ENCODE results near the gene SANBR. TPM values are rescaled to one million over a fixed set of nuclear protein-coding genes. Genes with fewer than 3 reads are reported as not detected.

SANBR gene
- total and polyA plus RNA-seq, 2 of the 13 experiments (the other 11 are each of a cell fraction or from before 2014, with no cell fraction given): 9.8 to 20.9 TPM

GRCh38 chr2:61021228-61021660 lies 44.4 kb upstream of the SANBR start:
- ChIA-PET POLR2A (interaction anchor here (1.0 to 2.1 kb wide), 5 partner anchors 12 to 155 kb away, joined by 3 to 7 read pairs (median 4); partner anchors contain the start of gene SANBR), CTCF (ENCODE audit: low intra/inter-chr PET ratio, low total read pairs) (no interaction called here)
- ATAC-seq (no peak), DNase-seq (ENCODE audit: low spot score) (peak; percentile 51), FAIRE-seq (no peak)
- H3K9me3 ChIP-seq (ENCODE audit: low read length): 0 out of 2 replicates have a peak, but pooled peaks cover 3% of the 10 kb centered on the region
- intact Hi-C loops (cut with micrococcal nuclease; ENCODE audit: unreplicated experiment): no loop called here
- WGBS (ENCODE audit: low lambda C conversion rate): 69% methylated on average over 6 of the region's 6 CpGs
- H3K4me3 ChIP-seq (replicated peaks in 1 of 3; ENCODE audit: insufficient read depth in 1 of 3, low read depth in 2 of 3, low read length in 3 of 3): peak overlapping the region in 1 of 3 experiments; percentile 21; a peak in 1 of 6 replicates
- peak overlapping the region; percentile 51 for H3K4me2 ChIP-seq (ENCODE audit: low read depth, low read length)
- H4K20me1 ChIP-seq (ENCODE audit: insufficient read depth, low read length): no peaks in the 10 kb centered on the region; the same call in 1 of the 2 replicates
- in situ Hi-C loops (cut with HindIII; ENCODE audit: extremely low pct_ligation_motif_present, low pct_unique_long_range_greater_than_20kb): no loop called here
- H3K79me2 ChIP-seq (ENCODE audit: insufficient read depth, low read length): peaks cover 90% of the 10 kb centered on the region
- peak overlapping the region; percentile 22 for H3K27ac ChIP-seq (ENCODE audit: extremely low read length, insufficient read depth, low read length)
- H2AFZ ChIP-seq (ENCODE audit: low read length): no peak overlapping the region
- H3K36me3 ChIP-seq (replicated peaks in 1 of 2; ENCODE audit: control insufficient read depth in 1 of 2, insufficient read depth in 2 of 2, low read length in 2 of 2): peaks cover 7 to 27% of the 10 kb centered on the region in 2 experiments; a peak in 3 of 5 replicates
- H3K4me1 ChIP-seq (ENCODE audit: insufficient read depth, low read length): peaks cover 48% of the 10 kb centered on the region
- no peak overlapping the region for H3K9ac ChIP-seq (ENCODE audit: insufficient read depth, low read depth, low read length)
- H3K27me3 ChIP-seq (ENCODE audit: control insufficient read depth in 1 of 2, insufficient read depth in 2 of 2, low read length in 2 of 2): no peaks in the 10 kb centered on the region; a peak in 1 of 5 replicates
- no TSS peak for BruUV-seq (replicated peaks)
- TF ChIP-seq BORCS8-MEF2B (CRISPR knock-in tag; IDR thresholded peaks at IDR 0.05) (peak; percentile 67), ZMYM3 (CRISPR knock-in tag; IDR thresholded peaks at IDR 0.05) (0 out of 2 replicates have a peak, but pooled peaks have one; percentile 53), ZMYM4 (CRISPR knock-in tag; IDR thresholded peaks at IDR 0.05) (peak; percentile 29; the same call in 1 of the 2 replicates), POLR2G (IDR thresholded peaks at IDR 0.05; ENCODE audit: low read depth, low read length) (peak; percentile 26; the same call in 1 of the 2 replicates), TOPORS (CRISPR knock-in tag; IDR thresholded peaks at IDR 0.05) (no peak), ZNF510 (CRISPR knock-in tag; IDR thresholded peaks at IDR 0.05; ENCODE audit: low read depth) (0 out of 2 replicates have a peak, but pooled peaks have one; percentile 17), FOXC1 (CRISPR knock-in tag; IDR thresholded peaks at IDR 0.05; ENCODE audit: borderline replicate concordance) (0 out of 2 replicates have a peak, but pooled peaks have one; percentile 23), ATF7-NPFF (CRISPR knock-in tag; IDR thresholded peaks at IDR 0.05; ENCODE audit: low read depth) (0 out of 2 replicates have a peak, but pooled peaks have one; percentile 34), MIER3 (CRISPR knock-in tag; IDR thresholded peaks at IDR 0.05; ENCODE audit: borderline replicate concordance) (no peak), YY1 (IDR thresholded peaks at IDR 0.05; ENCODE audit: insufficient read depth, insufficient replicate concordance, low read depth, low read length) (peak; percentile 64), ZBTB2 (CRISPR knock-in tag; IDR thresholded peaks at IDR 0.05; ENCODE audit: low read depth) (no peak), ZBTB38 (CRISPR knock-in tag; IDR thresholded peaks at IDR 0.05) (peak; percentile 86), MTERF4 (CRISPR knock-in tag; IDR thresholded peaks at IDR 0.05) (peak; percentile 66; the same call in 1 of the 2 replicates), ZNF281 (CRISPR knock-in tag; IDR thresholded peaks at IDR 0.05; ENCODE audit: borderline replicate concordance) (peak; percentile 88), ZFX (CRISPR knock-in tag; IDR thresholded peaks at IDR 0.05; ENCODE audit: low read depth) (0 out of 2 replicates have a peak, but pooled peaks have one; percentile 46), MYPOP (CRISPR knock-in tag; IDR thresholded peaks at IDR 0.05) (0 out of 2 replicates have a peak, but pooled peaks have one; percentile 57), TARDBP (CRISPR knock-in tag; IDR thresholded peaks at IDR 0.05) (0 out of 2 replicates have a peak, but pooled peaks have one; percentile 19), ZSCAN29 (CRISPR knock-in tag; conservative IDR thresholded peaks at IDR 0.05) (0 out of 2 replicates have a peak, but pooled peaks have one; percentile 50)
